HG02588 (cell line): ENCODE results near the gene TMEM106C.

Source experiments
- ATAC-seq: cut with Tn5 transposase; IDR thresholded peaks from one replicate; pipeline ENCODE4 v1.9.1; 2021; ENCODE audit warnings: mild to moderate bottlenecking, moderate library complexity; ENCODE audit not compliant: unreplicated experiment

Gene TMEM106C

DNA sequence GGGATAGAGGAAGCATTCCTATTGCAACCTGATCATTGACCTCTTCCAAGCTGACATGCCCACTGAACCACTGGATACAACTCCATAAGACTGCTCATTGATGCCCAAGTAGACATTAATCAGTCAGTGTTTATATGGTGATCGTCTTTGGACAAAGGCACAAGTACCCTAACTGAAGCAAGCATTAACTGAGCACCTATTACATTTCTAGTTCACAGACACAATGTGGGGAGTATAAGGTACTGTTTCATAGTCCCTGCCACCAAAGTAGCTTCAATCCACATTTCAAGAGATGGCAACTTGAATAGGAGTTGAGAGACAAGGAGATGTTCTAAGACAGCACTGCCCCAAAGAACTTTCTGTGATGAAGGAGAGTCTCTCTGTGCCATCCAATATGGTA is 51.7 kb downstream of the TMEM106C start:
- no peak for ATAC-seq

DNA sequence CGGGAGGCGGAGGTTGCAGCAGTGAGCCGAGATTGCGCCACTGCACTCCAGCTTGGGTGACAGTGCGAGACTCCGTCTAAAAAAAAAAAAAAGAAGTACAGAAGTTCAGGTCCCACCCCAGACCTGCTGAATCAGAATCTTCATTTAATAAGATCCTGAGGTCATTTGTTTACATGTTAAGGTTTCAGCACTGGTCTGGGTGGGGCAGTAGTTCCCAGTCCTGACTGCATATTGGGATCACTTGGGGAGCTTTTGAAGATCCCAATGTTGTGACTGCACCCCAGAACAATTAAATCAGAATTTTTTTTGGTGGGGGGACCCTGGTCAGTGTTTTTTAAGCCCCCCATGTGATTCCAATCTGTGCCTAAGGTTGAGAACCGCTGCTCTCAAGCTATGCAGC is 52.6 kb downstream of the TMEM106C start:
- no peak for ATAC-seq

DNA sequence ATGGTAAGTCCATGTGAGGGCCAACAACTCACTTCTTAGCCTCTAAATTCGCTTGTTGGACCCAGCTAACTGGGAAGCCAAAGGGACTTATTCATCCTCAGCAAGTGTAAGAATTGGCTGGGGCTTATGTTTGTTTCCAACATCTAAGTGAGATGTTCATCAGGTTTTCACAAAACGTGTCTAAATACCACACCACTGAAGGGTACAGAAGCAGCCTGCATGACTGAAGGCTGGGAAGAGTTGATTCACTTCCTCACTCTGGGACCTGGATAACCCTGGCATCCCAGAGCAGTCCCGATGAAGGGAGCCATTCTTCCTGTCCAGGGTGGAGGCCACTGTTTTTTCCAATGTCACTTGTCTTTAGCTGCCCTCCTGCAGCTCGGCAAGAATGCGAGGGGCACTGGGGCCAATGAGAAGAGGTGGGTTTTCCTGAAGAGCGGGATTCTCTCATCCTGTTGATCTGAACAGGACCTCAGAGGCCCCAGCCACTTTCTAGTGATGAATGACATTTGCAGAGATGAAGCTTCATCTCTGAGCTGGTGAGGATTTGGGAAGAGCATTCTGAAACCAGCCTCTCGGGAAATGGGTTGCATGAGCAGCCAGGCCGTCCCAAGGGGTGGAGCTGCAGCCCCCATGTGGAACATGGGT is 53.1 kb downstream of the TMEM106C start:
- ATAC-seq: no peak

DNA sequence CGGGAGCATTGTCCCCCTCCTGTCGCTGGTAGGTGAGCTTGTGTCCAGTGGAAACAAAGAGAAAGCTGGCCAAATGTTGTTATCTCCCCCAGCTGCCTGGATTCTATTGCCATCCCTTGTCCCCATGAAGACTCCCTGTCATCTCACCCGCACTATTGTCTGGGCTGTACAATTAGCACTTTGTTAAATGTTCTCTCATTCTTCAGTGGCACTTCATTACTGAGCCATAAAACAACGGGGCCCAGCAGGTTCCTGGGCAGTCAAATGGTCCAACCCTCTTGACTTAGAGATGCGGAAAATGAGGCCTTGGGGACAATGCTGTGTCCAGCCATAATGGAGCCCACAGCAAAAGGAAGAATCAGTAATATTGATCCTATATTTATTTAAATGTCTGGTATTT is 54.1 kb downstream of the TMEM106C start:
- no peak for ATAC-seq

DNA sequence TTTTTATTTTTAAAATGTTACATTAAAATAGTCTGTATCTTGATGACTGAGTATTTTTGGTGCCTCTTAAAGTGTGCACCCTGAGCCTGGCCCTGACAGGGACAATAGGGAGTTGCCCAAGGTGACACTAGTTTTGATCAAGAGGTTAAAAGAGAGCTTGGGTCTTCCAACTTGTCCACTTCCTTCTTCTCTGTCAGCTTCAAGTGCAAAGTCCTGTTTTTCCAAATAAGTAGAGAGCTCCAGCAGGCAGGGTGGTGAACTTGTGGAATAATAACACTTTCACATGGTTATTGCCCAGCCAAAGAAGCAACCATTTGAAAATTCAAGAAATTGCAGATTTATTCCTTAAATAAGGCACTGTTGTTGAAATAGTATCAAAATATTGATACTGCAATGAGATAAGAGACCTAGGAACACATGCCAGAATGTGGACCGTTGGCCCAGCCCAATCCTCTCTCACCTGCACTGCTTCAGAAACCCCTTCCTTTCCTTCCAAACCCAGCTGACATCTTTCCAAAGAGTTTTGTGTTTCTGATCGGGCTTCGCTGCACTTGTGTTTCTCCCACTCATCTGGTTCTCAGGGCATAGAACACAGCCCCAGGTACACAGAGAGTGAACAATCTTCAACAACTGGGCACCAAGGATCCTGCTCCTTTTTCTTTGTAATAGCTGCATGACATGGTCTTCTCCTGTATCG is 54.7 kb downstream of the TMEM106C start:
- no peak for ATAC-seq
